ENCODE results near the gene WSCD2.

Gene WSCD2

DNA sequence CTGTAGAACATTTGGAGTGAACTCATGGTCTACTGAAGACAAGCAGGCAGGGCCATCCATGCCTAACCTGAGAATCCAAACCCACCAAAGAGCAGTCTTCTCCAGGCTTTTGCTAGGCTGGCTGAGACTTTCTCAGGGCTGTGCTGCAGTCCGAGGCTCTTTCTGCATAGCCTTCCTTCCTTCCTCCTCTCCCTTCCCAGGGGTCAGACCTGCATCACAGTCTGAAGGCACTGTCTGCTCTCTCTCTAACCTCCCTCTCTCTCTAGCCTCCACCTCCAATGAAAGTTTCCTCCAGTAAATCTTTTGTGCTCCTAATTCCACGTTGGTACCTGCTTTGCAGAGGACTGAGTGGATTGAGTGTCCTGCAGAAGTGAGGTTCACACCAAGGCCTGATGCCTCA is 6.4 kb upstream of the WSCD2 start:
- Histone ChIP-seq H2AFZ (ENCODE audit: low read length) (no peak overlapping the region), H3K4me3 (ENCODE audit: low read length) (no peak overlapping the region), H4K20me1 (ENCODE audit: insufficient read depth, low read length) (no peaks in the 10 kb centered on the region), H3F3A (ENCODE audit: insufficient read depth, low read length) (no peaks in the 10 kb centered on the region), H3K27me3 (replicated peaks; ENCODE audit: insufficient read depth, low read length) (peaks cover 3% of the 10 kb centered on the region; the same call in 1 of the 2 replicates), H3K79me2 (ENCODE audit: low read length) (no peaks in the 10 kb centered on the region), H3K27ac (ENCODE audit: low read length) (no peak overlapping the region), H3K9ac (ENCODE audit: low read length) (no peak overlapping the region), H3K4me1 (ENCODE audit: low read length) (0 out of 2 replicates have a peak, but pooled peaks cover 4% of the 10 kb centered on the region), H3K9me2 (replicated peaks; ENCODE audit: insufficient read depth, low read length) (no peaks in the 10 kb centered on the region), H3K36me3 (replicated peaks; ENCODE audit: insufficient read depth, low read length) (no peaks in the 10 kb centered on the region), H3K4me2 (ENCODE audit: low read depth, low read length) (no peak overlapping the region), H3K9me3 (replicated peaks; ENCODE audit: insufficient read depth, low read length) (no peaks in the 10 kb centered on the region)
- TF ChIP-seq EZH2phosphoT487 (IDR thresholded peaks at IDR 0.05; ENCODE audit: low read length) (no peak), EZH2 (optimal IDR thresholded peaks at IDR 0.05; ENCODE audit: low read depth, low read length) (no peak)
- TF ChIP-seq, protein P1, sequence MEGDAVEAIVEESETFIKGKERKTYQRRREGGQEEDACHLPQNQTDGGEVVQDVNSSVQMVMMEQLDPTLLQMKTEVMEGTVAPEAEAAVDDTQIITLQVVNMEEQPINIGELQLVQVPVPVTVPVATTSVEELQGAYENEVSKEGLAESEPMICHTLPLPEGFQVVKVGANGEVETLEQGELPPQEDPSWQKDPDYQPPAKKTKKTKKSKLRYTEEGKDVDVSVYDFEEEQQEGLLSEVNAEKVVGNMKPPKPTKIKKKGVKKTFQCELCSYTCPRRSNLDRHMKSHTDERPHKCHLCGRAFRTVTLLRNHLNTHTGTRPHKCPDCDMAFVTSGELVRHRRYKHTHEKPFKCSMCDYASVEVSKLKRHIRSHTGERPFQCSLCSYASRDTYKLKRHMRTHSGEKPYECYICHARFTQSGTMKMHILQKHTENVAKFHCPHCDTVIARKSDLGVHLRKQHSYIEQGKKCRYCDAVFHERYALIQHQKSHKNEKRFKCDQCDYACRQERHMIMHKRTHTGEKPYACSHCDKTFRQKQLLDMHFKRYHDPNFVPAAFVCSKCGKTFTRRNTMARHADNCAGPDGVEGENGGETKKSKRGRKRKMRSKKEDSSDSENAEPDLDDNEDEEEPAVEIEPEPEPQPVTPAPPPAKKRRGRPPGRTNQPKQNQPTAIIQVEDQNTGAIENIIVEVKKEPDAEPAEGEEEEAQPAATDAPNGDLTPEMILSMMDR (IDR thresholded peaks at IDR 0.05; ENCODE audit: low read length): no peak
- DNase-seq: no peak

DNA sequence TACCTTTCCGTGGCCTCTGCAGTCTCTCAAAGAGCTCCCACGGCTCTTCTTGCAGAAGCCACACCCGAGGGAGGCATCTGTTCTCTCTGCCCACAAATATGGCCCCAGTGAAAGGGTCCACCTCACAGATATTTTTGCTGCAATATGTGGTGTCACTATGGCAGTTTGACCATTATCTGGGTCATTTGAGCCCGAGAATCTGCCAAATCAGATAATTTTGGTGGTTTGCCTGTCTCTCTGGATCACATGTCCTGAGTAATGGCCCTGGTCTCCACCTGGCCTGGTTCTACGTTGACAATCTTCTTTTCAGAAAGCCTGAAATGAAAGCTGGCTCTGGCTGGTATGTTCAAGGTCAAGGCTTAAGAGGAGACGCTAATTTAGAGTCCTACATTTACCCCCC is 5.7 kb upstream of the WSCD2 start:
- TF ChIP-seq EZH2 (optimal IDR thresholded peaks at IDR 0.05; ENCODE audit: low read depth, low read length): no peak
- no peak for TF ChIP-seq EZH2phosphoT487 (IDR thresholded peaks at IDR 0.05; ENCODE audit: low read length)
- TF ChIP-seq, protein P1 (IDR thresholded peaks at IDR 0.05; ENCODE audit: low read length): no peak
- Histone ChIP-seq H3K4me1 (ENCODE audit: low read length) (0 out of 2 replicates have a peak, but pooled peaks cover 4% of the 10 kb centered on the region), H3K27me3 (replicated peaks; ENCODE audit: insufficient read depth, low read length) (peaks cover 9% of the 10 kb centered on the region; the same call in 1 of the 2 replicates), H2AFZ (ENCODE audit: low read length) (no peak overlapping the region), H3K4me3 (ENCODE audit: low read length) (no peak overlapping the region), H3K9me3 (replicated peaks; ENCODE audit: insufficient read depth, low read length) (no peaks in the 10 kb centered on the region), H3K9me2 (replicated peaks; ENCODE audit: insufficient read depth, low read length) (no peaks in the 10 kb centered on the region), H3K9ac (ENCODE audit: low read length) (no peak overlapping the region), H3F3A (ENCODE audit: insufficient read depth, low read length) (no peaks in the 10 kb centered on the region), H3K4me2 (ENCODE audit: low read depth, low read length) (no peak overlapping the region), H3K27ac (ENCODE audit: low read length) (no peak overlapping the region), H3K79me2 (ENCODE audit: low read length) (no peaks in the 10 kb centered on the region), H3K36me3 (replicated peaks; ENCODE audit: insufficient read depth, low read length) (no peaks in the 10 kb centered on the region), H4K20me1 (ENCODE audit: insufficient read depth, low read length) (no peaks in the 10 kb centered on the region)
- DNase-seq: no peak

DNA sequence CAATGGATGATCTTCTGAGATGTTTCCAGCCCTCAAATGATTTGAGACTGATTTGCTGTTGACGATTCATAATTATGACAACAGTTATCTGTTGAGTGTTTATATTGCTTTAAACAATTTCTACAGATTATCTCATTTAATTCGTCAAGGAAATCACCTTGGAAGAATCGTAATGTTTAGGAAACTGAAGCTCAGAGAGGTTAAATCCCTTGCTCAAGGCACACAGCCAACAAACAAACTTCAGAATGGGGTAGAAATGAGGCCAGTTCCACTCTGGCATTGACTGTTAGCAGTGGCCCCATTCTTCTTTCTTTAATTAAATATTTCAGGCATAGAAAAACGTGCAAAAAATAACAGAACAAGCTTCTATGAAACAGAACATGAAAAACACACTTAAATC is 4.0 kb upstream of the WSCD2 start:
- TF ChIP-seq, protein P1 (IDR thresholded peaks at IDR 0.05; ENCODE audit: low read length): no peak
- TF ChIP-seq EZH2 (optimal IDR thresholded peaks at IDR 0.05; ENCODE audit: low read depth, low read length): no peak
- TF ChIP-seq EZH2phosphoT487 (IDR thresholded peaks at IDR 0.05; ENCODE audit: low read length): no peak
- Histone ChIP-seq H2AFZ (ENCODE audit: low read length) (no peak overlapping the region), H3K36me3 (replicated peaks; ENCODE audit: insufficient read depth, low read length) (no peaks in the 10 kb centered on the region), H4K20me1 (ENCODE audit: insufficient read depth, low read length) (no peaks in the 10 kb centered on the region), H3K27me3 (replicated peaks; ENCODE audit: insufficient read depth, low read length) (peaks cover 22% of the 10 kb centered on the region), H3F3A (ENCODE audit: insufficient read depth, low read length) (no peaks in the 10 kb centered on the region), H3K9me2 (replicated peaks; ENCODE audit: insufficient read depth, low read length) (no peaks in the 10 kb centered on the region), H3K4me3 (ENCODE audit: low read length) (no peak overlapping the region), H3K9me3 (replicated peaks; ENCODE audit: insufficient read depth, low read length) (no peaks in the 10 kb centered on the region), H3K79me2 (ENCODE audit: low read length) (no peaks in the 10 kb centered on the region), H3K27ac (ENCODE audit: low read length) (no peak overlapping the region), H3K9ac (ENCODE audit: low read length) (no peak overlapping the region), H3K4me2 (ENCODE audit: low read depth, low read length) (no peak overlapping the region), H3K4me1 (ENCODE audit: low read length) (no peaks in the 10 kb centered on the region; the same call in 1 of the 2 replicates)
- no peak for DNase-seq
